NCI-H2029 treated with DMSO at 0.1 percent for 48 hours (cell line): ENCODE measurements around the gene ASPG.

ENCODE experiments used
- DNase-seq: peaks from one replicate; lab custom pipeline; 2025; lab: John Stamatoyannopoulos, UW

The ASPG gene

DNA sequence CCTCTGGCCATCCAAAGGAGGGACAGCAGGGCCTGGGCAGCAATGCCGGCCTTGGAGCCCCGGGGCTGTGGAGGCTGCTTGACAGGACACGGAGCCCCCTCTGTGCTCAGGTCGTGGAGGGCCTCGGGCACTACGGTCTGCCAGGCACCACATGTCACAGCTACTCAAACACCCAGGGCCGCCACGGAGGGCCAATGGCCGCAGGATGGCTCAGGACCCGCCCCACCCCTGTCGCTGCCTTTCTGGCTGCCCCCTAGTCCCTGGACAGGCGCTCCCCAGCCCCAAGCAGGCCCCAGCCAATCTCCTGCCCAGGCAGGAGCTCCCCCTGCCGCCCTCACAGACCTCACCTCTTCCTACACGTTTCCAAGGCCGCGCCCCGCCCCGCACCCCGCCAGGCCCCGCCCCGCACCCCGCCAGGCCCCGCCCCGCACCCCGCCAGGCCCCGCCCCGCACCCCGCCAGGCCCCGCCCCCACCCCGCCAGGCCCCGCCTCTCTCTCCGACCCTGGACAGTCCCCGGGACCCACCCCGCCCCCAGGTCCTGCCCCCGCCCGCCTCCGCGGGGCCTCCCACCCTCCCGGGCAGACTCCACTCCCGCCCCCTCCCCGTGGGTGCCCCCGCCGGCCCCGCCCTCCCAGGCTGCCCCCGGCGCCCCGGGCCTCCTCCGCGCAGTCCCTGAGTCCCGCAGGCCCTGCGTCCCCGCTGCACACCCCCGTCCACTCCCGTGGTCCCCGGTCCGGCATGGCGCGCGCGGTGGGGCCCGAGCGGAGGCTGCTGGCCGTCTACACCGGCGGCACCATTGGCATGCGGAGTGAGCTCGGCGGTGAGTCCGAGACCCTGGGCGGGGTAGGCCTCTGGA, at the start of gene ASPG:
ASPG (plus strand) TSS at position 669 of the 857 bp plus-strand sequence; CDS start at position 740, 71 bp downstream.
- no peak for DNase-seq

DNA sequence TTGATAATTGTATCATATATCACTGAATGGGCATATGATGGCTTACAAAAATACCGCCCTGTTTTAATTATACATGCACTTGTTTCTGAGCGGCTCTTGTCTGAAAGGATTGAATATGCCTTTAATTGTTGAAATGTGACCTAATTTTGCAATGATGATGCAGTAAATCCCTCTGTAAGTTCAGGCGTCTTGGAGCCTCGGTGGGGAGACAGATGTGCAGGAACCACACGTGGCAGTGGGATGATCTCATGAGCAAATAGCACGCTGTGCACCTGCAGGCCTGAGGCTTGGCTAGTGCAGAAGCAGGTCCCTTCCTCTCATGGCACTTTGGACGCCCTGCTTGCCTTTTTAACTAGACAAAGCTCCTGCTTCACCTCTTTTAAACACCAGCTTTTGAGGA, 49.3 kb upstream of the ASPG start:
- no peak for DNase-seq

DNA sequence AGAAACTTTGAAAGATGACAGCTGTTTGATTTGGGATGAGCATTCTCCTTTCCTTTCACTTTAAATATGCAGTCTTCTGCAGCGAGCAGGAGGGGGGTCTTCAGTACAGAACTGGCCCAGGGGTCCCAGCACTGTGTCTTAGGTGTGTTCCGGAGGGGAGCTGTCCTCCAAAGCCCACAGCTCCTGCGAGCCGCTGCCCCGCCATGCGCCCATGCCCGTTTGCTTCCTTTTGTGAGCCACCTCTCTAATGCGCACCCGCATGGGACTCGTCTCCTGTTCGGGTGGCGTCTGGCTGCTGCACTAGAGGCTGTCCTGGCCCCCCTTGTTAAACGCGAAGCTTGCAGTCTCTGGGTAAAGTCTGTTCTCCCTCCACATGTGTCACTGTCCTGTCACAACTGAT, 48.4 kb upstream of the ASPG start:
- no peak for DNase-seq

DNA sequence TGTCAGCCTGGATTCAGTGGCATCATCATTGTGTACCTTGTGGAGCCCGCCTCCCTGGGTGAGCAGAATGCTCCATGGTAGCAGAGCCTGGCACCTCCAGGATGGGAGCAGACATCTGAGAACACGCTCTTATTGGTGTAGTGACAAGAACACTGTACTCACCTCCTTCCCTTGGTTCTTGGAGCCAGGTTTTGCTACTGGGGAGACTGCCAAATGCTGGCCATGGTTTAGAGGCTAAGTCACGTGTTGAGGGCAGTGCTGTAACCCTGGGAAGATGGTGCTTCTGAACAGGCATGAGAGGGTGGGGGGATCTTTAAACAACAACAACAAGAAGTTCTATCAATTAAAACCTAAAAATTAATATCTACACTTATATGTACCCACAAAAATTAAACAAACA, 47.6 kb upstream of the ASPG start:
- no peak for DNase-seq

DNA sequence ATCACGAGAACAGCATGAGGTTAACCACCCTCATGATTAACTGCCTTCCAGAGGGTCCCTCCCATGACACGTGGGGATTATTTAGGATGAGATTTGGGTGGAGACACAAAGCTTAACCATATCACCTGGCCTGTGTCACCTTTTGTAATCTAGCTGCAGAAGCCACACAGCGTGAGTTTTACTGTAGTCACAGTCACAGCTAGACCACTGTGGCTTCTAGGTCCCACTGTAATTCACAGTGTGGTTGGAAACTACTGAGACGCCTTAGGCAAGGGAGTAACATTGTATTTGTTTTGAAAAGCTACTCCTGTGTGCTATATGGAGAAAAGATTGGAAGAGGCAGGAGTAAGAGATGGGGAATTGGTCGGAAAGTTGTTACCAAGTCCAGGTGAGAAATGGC, 46.3 kb upstream of the ASPG start:
- DNase-seq: no peak

DNA sequence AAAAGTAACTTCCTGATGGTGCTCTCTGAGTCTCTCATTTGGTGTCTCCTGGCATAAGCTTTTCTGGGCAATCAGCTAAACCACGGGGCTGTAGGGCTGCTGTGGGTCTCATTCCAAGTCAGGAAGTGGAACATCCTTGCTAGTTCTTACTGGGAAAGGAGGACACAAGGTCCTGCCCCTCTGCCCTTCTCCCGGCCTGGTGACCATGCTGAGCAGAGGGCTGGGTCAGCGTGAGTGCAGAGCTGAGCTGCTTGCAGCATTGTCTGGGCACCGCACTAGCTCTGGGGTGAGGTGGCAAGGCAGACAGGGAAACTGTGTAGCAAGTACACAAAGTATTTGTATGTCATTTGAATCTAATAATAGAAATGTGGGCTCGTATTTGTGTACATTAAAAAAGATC, 45.0 kb upstream of the ASPG start:
- no peak for DNase-seq

DNA sequence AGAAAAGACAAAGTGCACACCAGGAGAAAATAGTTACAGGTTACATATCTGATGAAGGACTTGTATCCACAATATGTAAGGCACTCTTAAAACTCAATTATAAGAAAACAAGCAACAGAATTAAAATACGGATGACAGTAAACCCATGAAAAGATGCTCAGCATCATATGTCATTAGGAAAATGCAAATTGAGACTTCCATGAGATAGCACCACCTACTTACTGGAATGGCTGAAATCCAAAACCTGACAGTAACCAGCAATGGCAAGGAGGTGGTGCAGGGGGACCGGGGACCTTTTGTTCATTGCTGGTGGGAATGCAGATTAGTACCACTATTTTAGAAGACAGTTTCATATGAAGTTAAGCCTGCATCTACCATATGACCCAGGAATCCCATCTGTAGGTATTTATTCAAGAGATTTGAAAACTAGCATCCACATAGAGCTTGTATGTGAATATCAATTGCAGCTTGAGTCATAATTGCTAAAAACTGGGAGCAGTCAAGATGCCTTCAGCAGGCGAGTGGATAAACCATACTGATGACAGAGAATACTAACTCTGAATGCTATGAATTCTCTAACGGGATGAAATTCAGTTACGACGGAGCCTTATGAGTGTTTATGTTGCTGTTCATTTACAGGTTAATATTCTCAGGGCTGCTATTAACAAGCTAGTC, 43.9 kb upstream of the ASPG start:
- no peak for DNase-seq

DNA sequence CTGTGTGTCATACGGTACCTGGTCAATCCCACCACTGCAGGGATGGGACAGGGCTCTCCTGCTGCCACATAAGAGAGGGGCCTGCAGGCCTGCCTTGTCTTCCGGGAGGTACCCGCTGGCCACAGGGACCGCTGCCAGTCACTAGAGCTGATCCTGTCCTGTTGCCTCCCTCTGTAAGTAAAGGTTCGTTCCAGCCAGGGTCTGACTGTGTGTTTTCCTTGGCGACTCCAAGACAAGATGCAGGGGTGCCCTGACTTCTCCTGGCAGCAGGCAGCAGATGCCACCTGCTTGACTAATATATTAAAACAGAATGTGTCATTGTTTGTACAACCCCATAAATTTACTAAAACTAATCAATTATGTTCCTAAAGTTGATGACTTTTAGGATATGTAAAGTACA, 41.5 kb upstream of the ASPG start:
- DNase-seq: no peak

DNA sequence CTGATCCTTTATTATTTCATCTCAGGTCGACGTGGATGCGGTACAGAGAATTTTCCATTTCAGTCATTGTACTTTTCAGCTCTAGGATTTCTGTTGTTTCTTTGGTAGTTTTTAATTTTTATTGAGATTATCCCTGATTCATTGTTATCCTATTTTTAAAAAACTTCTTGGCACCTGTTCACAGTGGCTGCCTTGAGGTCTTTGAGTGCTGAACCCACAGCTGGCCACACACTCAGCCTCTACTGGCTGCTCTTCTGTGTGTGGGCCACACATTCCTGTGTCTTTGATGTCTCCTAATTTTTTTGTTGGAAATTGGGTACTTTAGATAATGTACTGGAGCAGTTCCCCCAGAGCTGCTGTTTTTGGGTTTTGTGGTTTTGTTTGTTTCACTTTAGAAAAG, 37.7 kb upstream of the ASPG start:
- no peak for DNase-seq

DNA sequence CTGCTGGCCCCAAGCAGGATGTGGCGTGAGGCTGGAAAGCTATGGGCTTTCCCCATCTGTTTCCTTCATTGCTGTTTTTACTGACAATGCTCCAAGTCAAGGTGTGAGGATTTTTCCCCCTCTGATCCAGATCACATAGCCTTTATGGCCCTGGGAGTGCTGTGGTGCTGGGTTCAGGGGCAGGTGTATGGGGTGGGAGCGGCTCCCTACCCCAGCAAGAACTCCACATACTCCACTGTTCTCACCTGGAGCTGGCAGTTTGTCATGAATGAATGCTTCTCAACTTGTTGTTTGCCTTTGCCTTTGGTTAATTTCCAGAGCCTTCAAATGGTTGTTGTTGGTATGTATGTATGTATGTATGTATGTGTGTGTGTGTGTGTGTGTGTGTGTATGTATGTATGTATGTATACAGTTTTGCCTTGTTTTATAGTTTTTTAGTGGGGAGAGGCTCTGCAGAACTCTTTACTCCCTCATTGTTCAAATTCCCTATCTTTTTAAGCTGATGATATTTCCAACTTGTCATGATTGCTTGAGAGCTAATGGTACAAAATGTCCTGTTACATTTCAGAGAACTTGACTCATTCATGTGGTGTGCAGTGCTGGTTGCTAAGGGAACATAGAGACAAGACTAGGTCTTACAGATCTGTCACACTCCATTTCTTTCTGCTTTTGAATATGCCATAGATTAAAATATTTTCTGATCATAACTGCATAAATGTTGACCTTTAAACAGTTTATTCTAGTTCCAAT, 36.6 kb upstream of the ASPG start:
- no peak for DNase-seq

DNA sequence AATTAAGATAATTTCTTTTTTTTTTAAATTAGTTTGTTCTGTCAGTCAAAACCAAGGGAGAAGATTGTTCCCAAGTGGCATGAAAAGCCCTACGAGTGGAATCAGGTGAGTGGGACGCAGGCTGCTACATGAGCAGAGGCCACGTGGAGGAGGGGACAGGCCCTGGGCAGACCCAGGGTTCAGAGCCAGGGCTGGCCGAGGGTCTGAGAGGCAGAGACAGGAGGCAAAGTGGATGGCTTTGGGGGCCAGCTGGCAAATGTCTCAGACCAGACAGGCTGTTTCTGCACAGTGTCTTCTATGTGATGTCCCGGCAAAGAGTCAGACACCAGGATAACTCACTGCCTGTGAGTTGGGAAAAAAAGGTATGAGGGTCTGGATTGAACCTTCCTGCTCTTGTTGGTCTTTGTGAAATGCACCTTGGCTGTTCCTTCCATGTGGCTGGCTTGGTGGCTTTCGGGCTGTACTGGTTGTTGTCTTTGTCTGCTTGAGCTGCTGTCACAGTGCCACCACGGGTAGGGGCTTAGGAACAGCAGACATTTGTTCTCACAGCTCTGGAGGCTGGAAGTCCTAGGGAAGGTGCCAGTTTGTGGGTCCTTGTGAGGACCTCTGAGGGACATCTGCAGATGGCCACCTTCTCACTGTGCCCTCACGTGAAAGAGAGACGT, 35.8 kb upstream of the ASPG start:
- no peak for DNase-seq

DNA sequence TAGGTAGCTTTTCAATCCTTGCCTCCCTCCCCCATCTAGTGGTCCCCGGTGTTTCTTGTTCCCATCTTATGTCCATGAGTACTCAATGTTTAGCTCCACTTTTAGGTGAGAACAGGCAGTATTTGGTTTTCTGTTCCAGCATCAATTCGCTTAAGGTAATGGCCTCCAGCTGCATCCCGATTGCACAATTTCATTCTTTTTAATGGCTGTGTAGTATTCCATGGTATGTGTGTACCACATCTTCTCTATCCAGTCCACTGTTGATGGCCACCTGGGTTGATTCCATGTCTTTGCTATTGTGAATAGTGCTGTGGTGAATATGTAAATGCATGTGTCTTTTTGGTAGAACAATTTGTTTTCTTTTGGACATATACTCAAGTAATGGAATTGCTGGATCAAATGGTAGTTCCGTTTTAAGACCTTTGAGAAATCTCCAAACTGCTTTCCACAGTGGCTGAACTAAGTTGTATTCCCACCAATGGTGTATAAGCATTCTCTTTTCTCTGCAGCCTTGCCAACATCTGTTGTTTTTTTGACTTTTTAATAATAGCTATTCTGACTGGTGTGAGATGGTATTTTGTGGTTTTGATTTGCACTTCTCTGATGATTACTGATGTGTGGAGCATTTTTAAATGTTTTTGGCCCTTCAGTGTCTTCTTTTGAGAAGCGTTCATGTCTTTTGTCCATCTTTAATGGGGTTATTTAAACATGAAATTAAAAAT, 34.2 kb upstream of the ASPG start:
- no peak for DNase-seq

DNA sequence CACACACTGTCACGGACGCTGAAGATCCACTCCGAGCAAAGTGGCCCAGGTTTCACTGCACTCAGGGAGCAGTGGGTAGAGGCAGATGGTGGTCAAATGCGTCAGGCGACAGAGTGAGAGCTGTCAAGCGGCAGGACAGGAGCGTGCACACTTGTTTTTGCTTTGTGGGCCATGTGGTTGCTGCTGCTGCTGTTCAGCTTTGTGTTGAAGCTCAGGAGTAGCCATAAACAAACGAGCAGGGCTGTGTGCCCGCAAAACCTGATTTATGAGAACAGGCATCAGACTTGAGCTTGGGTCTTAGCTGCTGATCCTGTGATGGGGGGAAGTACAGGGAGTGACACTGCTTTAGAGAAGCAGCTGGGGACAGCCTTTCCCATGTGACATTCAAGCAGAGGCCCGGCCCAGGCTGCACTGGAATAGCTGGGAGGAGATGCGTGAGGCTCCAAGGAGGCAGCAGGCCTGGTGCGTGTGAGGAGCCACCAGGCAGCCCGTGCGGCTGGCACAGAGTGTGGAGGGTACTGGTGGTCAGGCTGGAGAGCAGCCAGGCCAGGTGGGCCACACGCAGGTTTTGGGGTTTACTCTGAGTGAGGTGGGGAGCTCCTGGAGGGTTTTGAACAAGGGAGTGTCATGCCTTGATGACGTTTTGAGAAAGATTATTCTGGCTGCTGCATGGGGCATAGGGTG, 31.1 kb upstream of the ASPG start:
- no peak for DNase-seq

DNA sequence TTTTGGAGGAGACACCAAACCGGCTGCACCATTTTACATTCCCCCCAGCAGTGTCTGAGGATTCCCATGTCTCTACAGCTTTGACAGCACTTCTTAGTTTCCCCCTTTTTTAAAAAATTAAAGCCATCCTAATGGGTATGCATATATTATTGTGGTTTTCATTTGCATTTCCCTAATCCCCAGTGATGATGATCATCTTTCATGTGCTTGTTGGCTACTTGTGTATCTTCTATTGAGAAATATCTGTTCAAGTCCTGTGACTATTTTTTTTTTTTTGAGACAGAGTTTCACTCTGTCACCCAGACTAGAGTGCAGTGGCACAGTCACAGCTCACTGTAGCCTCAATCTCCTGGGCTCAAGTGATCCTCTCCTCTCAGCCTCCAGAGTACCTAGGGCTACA, 23.2 kb upstream of the ASPG start:
- DNase-seq: no peak

DNA sequence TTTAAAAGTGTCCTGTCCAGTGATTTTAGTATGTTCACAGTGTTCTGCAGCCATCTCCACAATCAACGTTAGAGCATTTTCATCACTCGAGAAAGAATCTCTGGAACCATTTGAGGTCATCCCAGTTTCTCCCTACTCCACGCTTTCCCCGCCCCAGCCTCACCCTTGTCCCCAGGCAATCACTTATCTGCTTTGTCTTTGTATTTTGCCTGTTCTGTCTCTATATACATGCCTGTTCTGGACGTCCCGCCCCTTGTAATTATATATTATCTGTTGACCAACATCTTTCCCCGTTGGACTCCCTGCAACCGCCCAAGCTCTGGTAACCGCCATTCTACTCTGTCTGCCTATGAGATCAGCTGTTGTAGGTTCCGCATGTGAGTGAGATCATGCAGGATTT, 21.5 kb upstream of the ASPG start:
- no peak for DNase-seq

DNA sequence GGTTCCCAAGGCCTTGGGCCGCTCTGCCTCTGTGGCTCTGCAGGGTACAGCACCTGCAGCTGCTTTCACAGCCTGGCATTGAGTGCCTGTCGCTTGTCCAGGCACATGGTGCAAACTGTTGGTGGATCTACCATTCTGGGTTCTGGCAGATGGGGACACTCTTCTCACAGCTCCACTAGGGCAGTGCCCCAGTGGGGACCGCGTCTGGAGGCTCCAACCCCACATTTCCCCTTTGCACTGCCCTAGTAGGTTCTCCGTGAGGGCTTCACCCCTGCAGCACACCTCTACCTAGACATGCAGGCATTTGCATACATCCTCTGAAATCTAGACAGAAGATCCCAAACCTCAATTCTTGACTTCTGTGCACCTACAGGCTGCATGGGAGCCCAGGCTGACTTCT, 19.2 kb upstream of the ASPG start:
- DNase-seq: no peak

DNA sequence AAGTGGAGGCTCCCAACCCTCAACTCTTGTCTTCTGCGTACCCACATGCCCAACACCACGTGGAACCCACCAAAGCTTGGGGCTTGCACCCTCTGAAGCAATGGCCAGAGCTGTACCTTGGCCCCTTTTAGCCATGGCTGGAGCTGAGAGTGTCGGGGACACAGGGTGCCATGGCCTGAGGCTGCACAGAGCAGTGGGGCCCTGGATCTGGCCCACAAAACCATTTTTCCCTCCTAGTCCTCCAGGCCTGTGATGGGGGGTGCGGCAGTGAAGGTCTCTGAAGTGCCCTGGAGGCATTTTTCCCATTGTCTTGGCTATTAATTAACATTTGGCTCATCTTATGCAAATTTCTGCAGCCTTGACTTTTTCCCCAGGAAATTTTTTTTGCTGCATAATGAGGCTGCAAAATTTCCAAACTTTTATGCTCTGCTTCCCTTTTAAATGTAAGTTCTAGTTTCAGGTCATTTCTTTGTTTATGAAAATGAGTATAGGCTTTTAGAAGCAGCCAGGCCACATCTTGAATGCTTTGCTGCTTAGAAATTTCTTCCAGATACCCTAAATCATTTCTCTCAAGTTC, 18.7 kb upstream of the ASPG start:
- no peak for DNase-seq

DNA sequence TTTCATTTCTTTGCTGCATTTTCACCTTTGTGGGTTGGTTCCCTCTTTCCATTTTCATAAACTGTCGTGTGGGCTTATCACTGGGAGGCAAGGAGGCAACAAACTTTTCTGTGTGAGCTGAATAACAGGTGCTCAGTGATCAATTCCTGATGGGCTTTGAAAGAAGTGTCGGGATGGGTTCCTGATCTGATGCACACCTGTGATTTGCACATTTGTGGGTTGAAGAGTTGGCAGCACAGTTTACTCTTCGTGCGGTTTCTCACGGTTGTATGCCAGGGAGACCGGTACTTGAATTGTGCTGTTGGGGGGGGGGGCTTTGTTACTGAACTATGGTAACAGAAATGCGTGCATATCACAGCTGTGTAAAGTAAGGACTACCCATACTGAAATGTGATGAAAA, 16.0 kb upstream of the ASPG start:
- DNase-seq: no peak

DNA sequence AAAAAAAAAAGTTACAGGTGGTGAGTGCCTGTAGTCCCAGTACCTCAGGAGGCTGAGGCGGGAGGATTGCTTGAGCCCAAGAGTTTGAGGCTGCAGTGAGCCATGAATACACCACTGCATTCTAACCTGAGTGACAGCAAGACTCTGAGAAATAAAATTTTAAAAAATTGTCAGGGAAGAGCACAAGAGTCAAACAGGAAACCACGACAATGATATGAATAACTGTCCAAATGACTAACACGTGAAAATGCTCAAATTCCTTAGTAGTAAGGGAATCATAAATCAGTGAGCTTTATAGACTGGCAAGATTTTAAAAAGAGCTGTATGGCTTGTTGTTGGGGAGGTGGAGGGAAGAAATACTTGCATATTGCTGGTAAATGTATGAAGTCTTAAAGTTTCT, 12.9 kb upstream of the ASPG start:
- DNase-seq: no peak

DNA sequence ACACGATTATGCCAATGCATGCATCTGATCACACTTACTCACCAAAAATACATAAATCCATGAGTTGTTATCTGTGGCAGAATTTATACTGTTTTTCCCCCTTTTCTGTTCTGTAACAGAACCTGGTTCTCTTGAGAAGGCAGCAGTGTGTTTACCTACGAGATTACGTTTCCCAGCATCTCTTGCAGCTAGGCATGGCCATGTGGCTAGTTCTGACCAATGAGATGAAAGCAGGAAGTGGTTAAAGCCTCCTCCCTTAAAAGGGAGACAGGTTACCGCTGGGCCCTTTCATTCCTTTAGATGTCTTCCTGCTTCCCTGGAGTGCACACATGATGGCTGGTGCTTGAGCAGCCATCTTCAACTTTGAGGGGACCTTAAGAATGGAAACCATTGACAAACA, 11.7 kb upstream of the ASPG start:
- DNase-seq: no peak
